HUES6 (cell line): ENCODE results near the gene CTIF.

ENCODE experiments used
- H3K27ac ChIP-seq: 2 replicates; pipeline ENCODE4 v1.7.0; 2013; ENCODE audit warnings: low read depth, mild to moderate bottlenecking, low read length, inconsistent platforms
- H3K27me3 ChIP-seq: 2 replicates; pipeline ENCODE4 v1.6.1; 2013; ENCODE audit warnings: low read length; ENCODE audit not compliant: control insufficient read depth, insufficient read depth
- H3K36me3 ChIP-seq: 2 replicates; pipeline ENCODE4 v1.6.1; 2013; ENCODE audit warnings: low read length; ENCODE audit not compliant: control insufficient read depth, insufficient read depth
- H3K4me1 ChIP-seq: 2 replicates; pipeline ENCODE4 v1.6.1; 2013; ENCODE audit warnings: low read length; ENCODE audit not compliant: control insufficient read depth, insufficient read depth
- H3K4me3 ChIP-seq: 2 replicates; pipeline ENCODE4 v1.5.1; 2013; ENCODE audit warnings: low read depth, low read length
- H3K9ac ChIP-seq: one replicate; pipeline ENCODE4 v1.6.1; 2013; ENCODE audit warnings: mild to moderate bottlenecking, low read length
- H3K9me3 ChIP-seq: 2 replicates; pipeline ENCODE4 v1.6.1; 2013; ENCODE audit warnings: low read depth, low read length; ENCODE audit not compliant: control insufficient read depth, insufficient read depth

Gene CTIF

GRCh38 chr18:48552130-48552529 lies 13.3 kb downstream of the CTIF start:
- H3K9ac ChIP-seq = no peak overlapping the region
- H3K27me3 ChIP-seq = no peaks in the 10 kb centered on the region
- no peak overlapping the region for H3K4me3 ChIP-seq
- H3K27ac ChIP-seq = no peak overlapping the region
- no peaks in the 10 kb centered on the region for H3K36me3 ChIP-seq
- no peaks in the 10 kb centered on the region for H3K9me3 ChIP-seq
- peaks cover 22% of the 10 kb centered on the region for H3K4me1 ChIP-seq

- no peaks in the 10 kb centered on the region for H3K27me3 ChIP-seq
- no peak overlapping the region for H3K9ac ChIP-seq
- H3K4me3 ChIP-seq = no peak overlapping the region
- H3K9me3 ChIP-seq = no peaks in the 10 kb centered on the region
- no peak overlapping the region for H3K27ac ChIP-seq
- H3K36me3 ChIP-seq = no peaks in the 10 kb centered on the region
- peaks cover 11% of the 10 kb centered on the region for H3K4me1 ChIP-seq
These were observed 14.4 kb downstream of the CTIF start for GRCh38 chr18:48553236-48553635.

DNA sequence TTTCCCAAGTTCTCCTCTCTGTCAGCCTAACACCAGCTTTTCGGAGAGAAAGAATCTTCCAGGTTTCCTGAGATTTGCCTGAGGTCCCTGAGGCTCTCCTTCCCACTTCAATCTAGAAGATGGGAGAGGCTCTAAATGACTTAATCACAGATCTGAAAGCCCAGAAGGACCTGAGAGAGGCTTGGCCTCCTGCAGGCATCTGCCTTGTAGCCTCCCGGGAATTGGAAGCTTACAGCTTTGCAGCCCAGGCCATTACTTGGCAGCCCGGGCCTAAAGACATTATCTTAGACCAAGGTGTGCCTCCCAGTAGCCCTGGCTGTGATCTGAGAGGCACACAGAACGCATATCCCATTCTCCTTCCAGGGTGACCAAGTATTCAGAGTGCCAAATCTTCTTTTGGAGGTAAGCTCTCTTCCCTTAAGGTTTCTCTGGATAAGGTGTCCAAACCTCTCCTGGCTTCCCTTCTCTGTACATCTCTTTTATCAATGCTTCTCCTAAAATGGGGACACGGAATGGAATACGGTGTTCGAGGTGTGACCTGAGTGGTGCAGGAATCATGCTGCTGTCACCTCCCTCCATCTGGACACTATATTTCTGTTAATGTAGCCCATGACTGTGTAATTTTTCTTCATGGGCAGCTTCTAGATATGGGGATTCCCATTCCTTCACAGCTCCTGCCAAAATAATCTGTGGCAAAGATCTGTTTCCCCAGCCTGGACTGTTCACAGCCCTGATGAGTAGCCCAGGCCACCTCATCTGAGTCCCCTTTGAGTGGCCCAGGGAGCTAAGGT lies 16.0 kb downstream of the CTIF start:
- H3K27ac ChIP-seq = no peak overlapping the region
- H3K36me3 ChIP-seq = no peaks in the 10 kb centered on the region
- no peak overlapping the region for H3K9ac ChIP-seq
- no peaks in the 10 kb centered on the region; the same call in 1 of the 2 replicates for H3K4me1 ChIP-seq
- H3K27me3 ChIP-seq = no peaks in the 10 kb centered on the region
- no peaks in the 10 kb centered on the region for H3K9me3 ChIP-seq
- H3K4me3 ChIP-seq = no peak overlapping the region

- Histone ChIP-seq H3K9ac (no peak overlapping the region), H3K4me3 (no peak overlapping the region), H3K27me3 (no peaks in the 10 kb centered on the region), H3K4me1 (no peaks in the 10 kb centered on the region; the same call in 1 of the 2 replicates), H3K27ac (no peak overlapping the region), H3K36me3 (no peaks in the 10 kb centered on the region), H3K9me3 (no peaks in the 10 kb centered on the region)
These were observed 16.7 kb downstream of the CTIF start for GRCh38 chr18:48555465-48555995.

DNA sequence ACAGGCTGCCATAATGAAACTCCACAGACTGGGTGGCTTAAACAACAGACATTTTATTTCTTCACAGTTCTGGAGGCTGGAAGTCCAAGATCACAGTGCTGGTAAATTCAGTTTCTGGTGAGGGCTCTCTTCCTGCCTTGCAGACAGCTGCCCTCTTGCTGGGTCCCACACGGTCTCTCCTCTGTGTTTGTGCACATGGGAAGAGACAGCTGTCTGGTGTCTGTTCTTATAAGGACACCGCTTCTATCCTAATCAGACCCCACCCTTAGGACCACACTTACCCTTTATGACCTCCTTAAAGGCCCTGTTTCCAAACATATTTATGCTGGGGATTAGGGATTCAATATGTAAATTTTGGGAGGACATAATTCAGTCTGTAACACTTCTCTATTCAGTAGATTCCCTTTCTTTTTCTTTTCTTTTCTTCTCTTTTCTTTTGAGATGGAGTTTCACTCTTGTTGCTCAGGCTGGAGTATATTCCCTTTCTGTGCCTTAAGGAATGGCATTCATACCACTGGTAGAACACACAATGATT lies 18.9 kb downstream of the CTIF start:
- Histone ChIP-seq H3K36me3 (no peaks in the 10 kb centered on the region), H3K4me1 (peaks cover 8% of the 10 kb centered on the region; the same call in 1 of the 2 replicates), H3K9ac (no peak overlapping the region), H3K27me3 (no peaks in the 10 kb centered on the region), H3K4me3 (no peak overlapping the region), H3K9me3 (no peaks in the 10 kb centered on the region), H3K27ac (no peak overlapping the region)

- H3K36me3 ChIP-seq = no peaks in the 10 kb centered on the region
- no peak overlapping the region for H3K27ac ChIP-seq
These were observed 19.4 kb downstream of the CTIF start for GRCh38 chr18:48558248-48558647.

GRCh38 chr18:48560491-48560890 lies 21.7 kb downstream of the CTIF start:
- Histone ChIP-seq H3K9me3 (no peaks in the 10 kb centered on the region), H3K27ac (no peak overlapping the region), H3K36me3 (no peaks in the 10 kb centered on the region), H3K4me1 (peaks cover 18% of the 10 kb centered on the region; the same call in 1 of the 2 replicates), H3K9ac (no peak overlapping the region), H3K4me3 (no peak overlapping the region), H3K27me3 (no peaks in the 10 kb centered on the region)

More at GRCh38 chr18:48558248-48558647, 19.4 kb downstream of the CTIF start:
- no peak overlapping the region for H3K9ac ChIP-seq
- no peaks in the 10 kb centered on the region for H3K27me3 ChIP-seq
- peaks cover 14% of the 10 kb centered on the region; the same call in 1 of the 2 replicates for H3K4me1 ChIP-seq
- H3K9me3 ChIP-seq = no peaks in the 10 kb centered on the region
- H3K4me3 ChIP-seq = no peak overlapping the region

DNA sequence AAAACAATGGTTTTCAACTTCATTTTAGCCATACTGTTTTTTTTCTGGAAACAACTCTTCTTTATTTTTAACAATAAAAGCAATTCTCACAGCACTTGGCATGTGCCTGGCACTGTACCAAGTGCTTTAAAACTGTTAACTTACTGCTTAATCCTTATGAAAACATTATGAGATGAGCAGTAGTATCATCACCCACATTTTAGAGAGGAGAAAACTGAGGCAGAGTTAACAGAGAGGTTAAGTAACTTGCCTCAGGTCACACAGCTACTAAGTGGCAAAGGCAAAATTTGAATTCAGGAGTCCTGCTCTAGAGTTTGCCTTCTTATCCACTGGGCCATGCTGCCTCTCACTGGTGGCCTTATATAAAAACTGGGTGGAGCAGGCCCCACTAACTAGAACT lies 23.2 kb downstream of the CTIF start:
- peaks cover 18% of the 10 kb centered on the region; the same call in 1 of the 2 replicates for H3K4me1 ChIP-seq
- no peak overlapping the region for H3K4me3 ChIP-seq
- no peak overlapping the region for H3K27ac ChIP-seq
- no peak overlapping the region for H3K9ac ChIP-seq
- H3K9me3 ChIP-seq = peaks cover 2% of the 10 kb centered on the region; the same call in 1 of the 2 replicates
- H3K36me3 ChIP-seq = no peaks in the 10 kb centered on the region
- no peaks in the 10 kb centered on the region for H3K27me3 ChIP-seq

GRCh38 chr18:48563027-48563426 lies 24.2 kb downstream of the CTIF start:
- peaks cover 18% of the 10 kb centered on the region; the same call in 1 of the 2 replicates for H3K4me1 ChIP-seq
- H3K4me3 ChIP-seq = no peak overlapping the region
- no peak overlapping the region for H3K9ac ChIP-seq
- H3K27me3 ChIP-seq = no peaks in the 10 kb centered on the region
- H3K36me3 ChIP-seq = peaks cover under 1% of the 10 kb centered on the region; the same call in 1 of the 2 replicates
- no peak overlapping the region for H3K27ac ChIP-seq
- peaks cover 5% of the 10 kb centered on the region for H3K9me3 ChIP-seq

DNA sequence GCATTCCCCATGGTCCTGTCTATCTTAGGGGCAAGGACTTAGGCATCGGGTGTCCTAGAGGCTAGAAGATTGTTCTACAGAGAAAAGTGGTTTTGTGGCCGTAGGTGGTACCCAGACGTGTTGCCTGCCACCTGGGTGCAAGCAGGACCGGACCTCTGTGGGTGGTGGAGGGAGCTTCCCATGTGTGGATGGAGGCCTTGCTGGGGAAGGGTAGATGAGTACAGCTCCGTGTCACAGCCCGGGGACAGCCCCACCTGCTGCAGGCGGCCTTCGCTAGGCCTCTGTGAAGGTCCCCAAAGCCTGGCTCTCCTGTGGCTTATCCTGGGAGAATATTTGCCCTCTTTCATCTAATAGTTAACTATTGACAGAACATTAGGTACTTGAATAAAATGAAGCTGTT lies 25.3 kb downstream of the CTIF start:
- Histone ChIP-seq H3K27ac (no peak overlapping the region), H3K27me3 (no peaks in the 10 kb centered on the region), H3K9me3 (peaks cover 16% of the 10 kb centered on the region), H3K36me3 (peaks cover 3% of the 10 kb centered on the region; the same call in 1 of the 2 replicates), H3K4me3 (no peak overlapping the region), H3K9ac (no peak overlapping the region), H3K4me1 (peaks cover 18% of the 10 kb centered on the region; the same call in 1 of the 2 replicates)

- no peak overlapping the region for H3K9ac ChIP-seq
- H3K27ac ChIP-seq = no peak overlapping the region
- H3K36me3 ChIP-seq = peaks cover 3% of the 10 kb centered on the region; the same call in 1 of the 2 replicates
- peaks cover 17% of the 10 kb centered on the region for H3K9me3 ChIP-seq
- peaks cover 22% of the 10 kb centered on the region; the same call in 1 of the 2 replicates for H3K4me1 ChIP-seq
- H3K27me3 ChIP-seq = no peaks in the 10 kb centered on the region
- H3K4me3 ChIP-seq = no peak overlapping the region
These were observed 26.3 kb downstream of the CTIF start for GRCh38 chr18:48565105-48565504.
